Endodermal cell (in vitro differentiated cells): ENCODE measurements around the gene PRPF40B. TPM values are rescaled to one million over a fixed set of nuclear protein-coding genes. Genes with fewer than 3 reads are reported as not detected.

Experiments used
- DNase-seq: peaks from one replicate; pipeline ENCODE4 v3.0.0-alpha.2; 2017
- H3K27ac ChIP-seq: 2 replicates; pipeline ENCODE4 v1.5.1; 2013; ENCODE audit warnings: mild to moderate bottlenecking, low read depth, low read length, moderate library complexity
- H3K27me3 ChIP-seq: 2 replicates; pipeline ENCODE4 v1.6.1; 2013; ENCODE audit warnings: mild to moderate bottlenecking, low read length, moderate library complexity; ENCODE audit not compliant: insufficient read depth, control insufficient read depth, poor library complexity, severe bottlenecking
- H3K36me3 ChIP-seq: 2 replicates; pipeline ENCODE4 v1.7.0; 2013; ENCODE audit warnings: mild to moderate bottlenecking, low read length, moderate library complexity; ENCODE audit not compliant: control insufficient read depth, insufficient read depth
- H3K4me1 ChIP-seq: one replicate; pipeline ENCODE4 v1.7.0; 2013; ENCODE audit warnings: low read length; ENCODE audit not compliant: control insufficient read depth, insufficient read depth
- H3K4me3 ChIP-seq: 2 replicates; pipeline ENCODE4 v1.5.1; 2013; ENCODE audit warnings: mild to moderate bottlenecking, low read length, moderate library complexity
- H3K9ac ChIP-seq: 2 replicates; pipeline ENCODE4 v1.6.1; 2013; ENCODE audit warnings: mild to moderate bottlenecking, low read length, moderate library complexity; ENCODE audit not compliant: poor library complexity, severe bottlenecking; ENCODE audit errors: extremely low read depth
- H3K9me3 ChIP-seq: 2 replicates; pipeline ENCODE4 v1.6.1; 2013; ENCODE audit warnings: mild to moderate bottlenecking, low read length, moderate library complexity; ENCODE audit not compliant: control insufficient read depth
- H3K27ac Mint-ChIP-seq: 2 replicates; pipeline ENCODE4 v1.8.0; 2020; ENCODE audit warnings: mixed read lengths
- H3K27me3 Mint-ChIP-seq: 2 replicates; pipeline ENCODE4 v1.8.0; 2021; ENCODE audit warnings: mild to moderate bottlenecking, mixed read lengths; ENCODE audit not compliant: insufficient read depth
- H3K36me3 Mint-ChIP-seq: 2 replicates; pipeline ENCODE4 v1.8.0; 2020; ENCODE audit warnings: low read depth, mixed read lengths
- H3K4me1 Mint-ChIP-seq: 2 replicates; pipeline ENCODE4 v1.8.0; 2020; ENCODE audit warnings: mixed read lengths
- H3K4me3 Mint-ChIP-seq: 2 replicates; pipeline ENCODE4 v1.8.0; 2020; ENCODE audit warnings: mild to moderate bottlenecking, moderate library complexity, mixed read lengths
- H3K9me3 Mint-ChIP-seq: 2 replicates; pipeline ENCODE4 v1.8.0; 2020; ENCODE audit warnings: mild to moderate bottlenecking, mixed read lengths
- WGBS, 2 experiments: methylation state at CpG; one replicate each; pipeline versions ENCODE4 v1.1.5 to v1.1.7; 2013; ENCODE audit warnings: missing lambda C conversion rate in 2 of 2, mixed read lengths in 1 of 2; ENCODE audit not compliant: insufficient coverage in 1 of 2, insufficient read length in 1 of 2; 5-methylcytosine and 5-hydroxymethylcytosine counted together
- total RNA-seq, 2 donors: library from RNA; stranded (reverse); fragmentation: NEBNext Ultra II Directional in 1 of 2; extraction: Animal tissue kit (Norgen Biotek cat#: 25700) in 1 of 2; gene quantifications; 2 replicates in 1 of 2; 3 replicates in 1 of 2; pipeline ENCODE4 v1.2.1, GENCODE V29; 2021
- TF ChIP-seq, protein P1 (sequence below): fragments of 200-600 bp; sonication (generic); conservative IDR thresholded peaks from 2 replicates; pipeline ENCODE4 v1.5.0; 2021; ENCODE audit warnings: antibody characterized with exemption, mild to moderate bottlenecking

Gene PRPF40B
- total RNA-seq, 2 donors from 2014 or later = 33.8 to 45.6 TPM

DNA sequence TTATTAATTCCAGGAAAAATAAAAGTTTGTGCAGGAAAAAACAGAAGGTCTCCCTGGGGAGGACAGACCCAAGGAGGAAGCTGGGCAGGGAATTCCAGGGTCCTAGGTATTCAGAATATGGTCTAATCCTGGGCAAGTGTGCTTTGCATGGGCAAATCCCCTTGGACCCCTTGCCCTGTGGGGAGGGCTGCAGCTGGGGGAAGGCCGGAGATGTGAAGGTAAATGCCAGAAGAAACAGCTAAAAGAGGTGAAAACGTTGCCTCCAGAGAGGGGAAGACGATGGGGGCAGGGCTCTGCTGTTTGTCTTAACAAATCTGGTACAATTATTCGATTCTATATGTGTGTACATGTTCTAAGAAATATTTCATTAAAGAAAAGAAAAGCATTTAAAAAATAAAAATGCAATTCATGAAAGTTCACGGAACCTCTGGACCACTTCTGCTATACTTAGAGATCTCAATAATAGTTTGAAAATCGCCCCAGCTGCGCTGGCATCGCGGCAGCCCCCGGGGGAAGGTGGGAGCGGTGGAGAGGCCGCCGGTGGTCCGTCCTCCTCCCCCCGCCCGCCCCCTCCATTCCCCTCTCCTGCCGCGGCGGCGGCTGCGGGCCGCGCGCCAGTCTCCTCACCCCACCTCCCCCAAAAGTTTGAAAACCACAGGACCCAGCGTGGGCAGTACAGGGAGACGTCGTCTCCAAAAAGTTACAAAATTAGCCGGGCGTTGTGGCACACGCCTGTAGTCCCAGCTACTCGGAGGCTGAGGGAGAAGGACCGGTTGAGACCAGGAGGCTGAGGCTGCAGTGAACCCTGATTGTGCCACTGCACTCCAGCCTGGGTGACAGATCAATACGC is 1.5 kb upstream of the PRPF40B start:
- TF ChIP-seq, protein P1, sequence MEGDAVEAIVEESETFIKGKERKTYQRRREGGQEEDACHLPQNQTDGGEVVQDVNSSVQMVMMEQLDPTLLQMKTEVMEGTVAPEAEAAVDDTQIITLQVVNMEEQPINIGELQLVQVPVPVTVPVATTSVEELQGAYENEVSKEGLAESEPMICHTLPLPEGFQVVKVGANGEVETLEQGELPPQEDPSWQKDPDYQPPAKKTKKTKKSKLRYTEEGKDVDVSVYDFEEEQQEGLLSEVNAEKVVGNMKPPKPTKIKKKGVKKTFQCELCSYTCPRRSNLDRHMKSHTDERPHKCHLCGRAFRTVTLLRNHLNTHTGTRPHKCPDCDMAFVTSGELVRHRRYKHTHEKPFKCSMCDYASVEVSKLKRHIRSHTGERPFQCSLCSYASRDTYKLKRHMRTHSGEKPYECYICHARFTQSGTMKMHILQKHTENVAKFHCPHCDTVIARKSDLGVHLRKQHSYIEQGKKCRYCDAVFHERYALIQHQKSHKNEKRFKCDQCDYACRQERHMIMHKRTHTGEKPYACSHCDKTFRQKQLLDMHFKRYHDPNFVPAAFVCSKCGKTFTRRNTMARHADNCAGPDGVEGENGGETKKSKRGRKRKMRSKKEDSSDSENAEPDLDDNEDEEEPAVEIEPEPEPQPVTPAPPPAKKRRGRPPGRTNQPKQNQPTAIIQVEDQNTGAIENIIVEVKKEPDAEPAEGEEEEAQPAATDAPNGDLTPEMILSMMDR = no peak
- WGBS, 2 experiments = 64 to 71% methylated on average over 10 to 25 of the region's 33 CpGs
- no peaks in the 10 kb centered on the region for H3K9me3 ChIP-seq
- no peaks in the 10 kb centered on the region for H3K9me3 Mint-ChIP-seq
- H3K27me3 Mint-ChIP-seq = peaks cover 12% of the 10 kb centered on the region
- no peaks in the 10 kb centered on the region for H3K36me3 ChIP-seq
- H3K4me1 Mint-ChIP-seq = peaks cover 28% of the 10 kb centered on the region
- no peak overlapping the region for H3K27ac ChIP-seq
- no peak overlapping the region for H3K27ac Mint-ChIP-seq
- H3K9ac ChIP-seq = no peak overlapping the region
- H3K4me1 ChIP-seq = no peaks in the 10 kb centered on the region
- no peak for DNase-seq
- H3K36me3 Mint-ChIP-seq = no peaks in the 10 kb centered on the region
- H3K4me3 ChIP-seq = peak overlapping the region; percentile 91
- no peaks in the 10 kb centered on the region for H3K27me3 ChIP-seq
- H3K4me3 Mint-ChIP-seq = peak overlapping the region; percentile 77

DNA sequence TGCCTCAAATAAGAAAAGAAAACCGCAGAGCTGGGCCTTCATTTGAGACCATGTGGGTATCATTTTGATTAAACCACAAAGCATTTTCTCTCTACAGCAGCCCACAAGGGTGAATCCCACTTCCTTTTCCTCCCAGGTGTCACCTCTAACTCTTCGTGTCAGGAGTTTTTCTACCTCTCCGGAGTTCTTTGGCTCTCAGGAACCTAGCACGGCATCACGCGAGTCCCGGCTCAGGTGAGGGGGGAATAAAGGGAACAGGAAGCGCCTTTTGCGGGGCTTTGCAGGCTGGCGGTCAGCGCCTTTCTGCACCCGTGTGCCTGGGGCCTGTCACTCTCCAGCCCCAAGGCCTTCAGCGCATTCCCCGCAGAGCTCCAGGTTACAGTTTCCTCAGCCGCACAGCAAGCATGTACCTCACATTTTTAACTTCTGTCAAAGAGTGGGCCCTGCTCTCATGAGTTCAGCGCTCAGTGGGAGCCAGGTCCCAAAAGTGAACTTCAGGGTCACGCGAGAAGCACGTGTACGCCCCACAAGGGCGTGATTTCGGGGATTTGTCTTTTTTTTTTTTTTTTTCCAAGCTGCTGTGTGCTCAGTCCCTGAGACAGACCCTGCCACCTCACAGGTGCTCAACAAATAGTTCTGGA is 740 bp upstream of the PRPF40B start:
- 5 to 7% methylated on average over 16 to 22 of the region's 22 CpGs for whole genome bisulfite sequencing, 2 experiments
- no peaks in the 10 kb centered on the region for H3K27me3 ChIP-seq
- H3K27ac Mint-ChIP-seq = peak overlapping the region; percentile 93
- peaks cover 25% of the 10 kb centered on the region for H3K4me1 Mint-ChIP-seq
- H3K27ac ChIP-seq = peak overlapping the region; percentile 42
- H3K4me3 Mint-ChIP-seq = peak overlapping the region; percentile 77
- no peaks in the 10 kb centered on the region for H3K36me3 Mint-ChIP-seq
- peak overlapping the region; percentile 91 for H3K4me3 ChIP-seq
- peaks cover 11% of the 10 kb centered on the region for H3K27me3 Mint-ChIP-seq
- no peaks in the 10 kb centered on the region for H3K9me3 Mint-ChIP-seq
- no peaks in the 10 kb centered on the region for H3K9me3 ChIP-seq
- TF ChIP-seq, protein P1 = no peak
- H3K36me3 ChIP-seq = no peaks in the 10 kb centered on the region
- peak; percentile 85 for DNase-seq
- no peaks in the 10 kb centered on the region for H3K4me1 ChIP-seq
- peak overlapping the region; percentile 49 for H3K9ac ChIP-seq

DNA sequence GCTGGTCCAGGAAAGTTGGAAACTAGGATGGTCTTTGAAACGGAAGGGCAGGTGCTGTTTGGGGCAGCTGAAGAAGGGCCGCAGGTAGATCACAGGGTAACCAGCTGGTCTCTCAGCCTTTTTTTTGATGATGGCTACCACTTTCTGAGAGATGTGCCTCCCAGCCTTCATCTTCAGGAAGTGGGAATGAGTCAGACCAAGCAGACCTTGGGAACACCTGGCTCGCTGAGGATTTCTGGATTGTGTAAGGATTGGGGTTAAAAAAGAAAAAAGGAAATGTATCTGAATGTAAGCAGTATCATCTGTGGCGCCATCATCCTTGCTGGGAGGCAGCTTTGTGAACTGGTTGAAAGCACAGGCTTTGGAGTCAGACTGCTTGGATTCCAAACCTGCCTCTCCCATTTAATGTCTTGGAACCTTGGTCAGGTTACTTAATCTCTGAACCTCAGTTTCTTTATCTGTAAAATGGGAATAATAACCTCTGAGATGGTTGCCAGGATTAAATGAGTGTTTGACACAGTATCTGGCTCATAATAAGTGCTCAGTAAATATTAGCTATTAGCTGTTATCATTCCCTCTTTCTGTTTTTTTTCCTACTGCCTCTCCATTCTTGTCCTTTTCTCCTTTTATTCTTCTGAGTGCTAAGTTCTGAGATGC is 1.7 kb downstream of the PRPF40B start:
- Histone ChIP-seq H3K4me1 (no peaks in the 10 kb centered on the region), H3K9ac (no peak overlapping the region), H3K27me3 (no peaks in the 10 kb centered on the region), H3K27ac (no peak overlapping the region), H3K4me3 (no peak overlapping the region), H3K36me3 (no peaks in the 10 kb centered on the region), H3K9me3 (no peaks in the 10 kb centered on the region)
- Mint-ChIP-seq H3K4me3 (peak overlapping the region; percentile 77), H3K9me3 (no peaks in the 10 kb centered on the region), H3K27ac (peak overlapping the region; percentile 11), H3K36me3 (no peaks in the 10 kb centered on the region), H3K4me1 (peaks cover 15% of the 10 kb centered on the region), H3K27me3 (peaks cover 4% of the 10 kb centered on the region)
- 89 to 95% methylated on average over 2 to 4 of the region's 4 CpGs for WGBS, 2 experiments
- TF ChIP-seq, protein P1 = no peak
- peak; percentile 50 for DNase-seq
